GM12872 (cell line): ENCODE results near the gene ATP6V1G2.

Source experiments
- CTCF ChIP-seq: IDR thresholded peaks from 3 replicates; pipeline ENCODE4 v1.5.1; 2011; ENCODE audit warnings: low read depth, mild to moderate bottlenecking, low read length, moderate library complexity; ENCODE audit not compliant: insufficient read depth

The ATP6V1G2 gene

GRCh38 chr6:31532644-31533454 lies 13.6 kb downstream of the ATP6V1G2 start:
- no peak for TF ChIP-seq CTCF

GRCh38 chr6:31531771-31532643 lies 14.4 kb downstream of the ATP6V1G2 start:
- no peak for TF ChIP-seq CTCF

- no peak for TF ChIP-seq CTCF
Measured at GRCh38 chr6:31531162-31531561, 15.2 kb downstream of the ATP6V1G2 start.

- no peak for TF ChIP-seq CTCF
Measured at GRCh38 chr6:31530659-31531058, 15.7 kb downstream of the ATP6V1G2 start.

GRCh38 chr6:31529329-31530150 lies 16.9 kb downstream of the ATP6V1G2 start:
- no peak for TF ChIP-seq CTCF

GRCh38 chr6:31528821-31529328 lies 17.5 kb downstream of the ATP6V1G2 start, which contains the start of gene MCCD1:
Gene MCCD1, plus strand, starts transcription at chr6:31528962. Its CDS starts 53 bp downstream, at chr6:31529015.
- TF ChIP-seq CTCF: no peak

- no peak for TF ChIP-seq CTCF
Measured at GRCh38 chr6:31528307-31528777, 18.1 kb downstream of the ATP6V1G2 start.
